GM18508 (cell line): ENCODE data around the gene AFF1.
"Not testable (repeated sequence)": the region's sequence is repeated elsewhere in the genome, so short reads cannot be mapped to it uniquely, and the experiment has no call there.

Experiments used
- ATAC-seq: cut with Tn5 transposase; IDR thresholded peaks from one replicate; pipeline ENCODE4 v1.9.1; 2021; ENCODE audit warnings: moderate number of reproducible peaks; ENCODE audit not compliant: insufficient read depth, unreplicated experiment

Gene AFF1

GRCh38 chr4:87007528-87008446 is 73.0 kb downstream of the AFF1 start:
- no peak for ATAC-seq

DNA sequence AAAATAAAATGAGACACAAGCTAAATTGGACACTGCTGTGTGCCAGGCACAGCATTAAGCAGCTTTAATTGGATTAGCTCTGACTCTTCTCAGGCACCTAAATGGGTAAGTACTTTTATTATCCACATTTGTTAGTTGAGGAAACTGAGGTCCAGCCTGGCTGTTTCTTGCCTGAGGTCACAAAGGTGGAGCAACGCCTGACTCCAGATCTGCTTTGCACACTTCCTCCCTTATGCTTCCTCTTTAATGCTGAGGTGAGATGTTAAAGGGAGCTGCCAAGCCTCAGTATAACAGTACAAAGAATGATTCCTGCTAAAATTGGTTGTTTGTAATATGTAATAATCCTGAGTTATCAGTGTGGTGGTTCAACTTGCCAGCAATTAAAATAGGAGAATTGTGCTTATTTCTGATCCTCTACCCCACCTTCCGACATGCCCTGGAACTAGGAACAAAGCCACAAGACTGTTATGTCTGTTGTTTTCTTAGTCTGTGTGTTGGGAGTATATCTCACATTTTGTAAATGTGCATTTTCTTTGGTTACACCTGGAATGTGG is 74.4 kb downstream of the AFF1 start:
- ATAC-seq: no peak

DNA sequence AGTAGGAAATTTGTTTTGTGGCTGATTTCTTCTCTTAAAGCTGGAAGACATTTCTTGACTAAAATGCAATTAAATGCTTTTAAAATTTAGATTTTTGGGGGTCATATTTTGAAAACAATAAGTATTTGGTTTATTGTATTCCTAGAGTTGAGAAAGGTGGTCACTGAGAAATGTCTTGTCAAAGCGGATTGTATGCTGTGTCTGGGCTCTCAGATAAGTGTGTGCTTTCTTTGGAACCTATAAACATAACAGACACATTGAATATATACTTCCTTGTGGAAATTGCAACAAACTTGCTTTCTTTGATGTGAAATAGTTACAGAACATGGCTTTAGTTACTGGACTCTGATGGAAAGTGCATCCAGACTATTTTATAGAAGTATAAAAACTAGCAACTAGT is 75.4 kb downstream of the AFF1 start:
- ATAC-seq: no peak

GRCh38 chr4:87011340-87012034 is 76.7 kb downstream of the AFF1 start:
- no peak for ATAC-seq

DNA sequence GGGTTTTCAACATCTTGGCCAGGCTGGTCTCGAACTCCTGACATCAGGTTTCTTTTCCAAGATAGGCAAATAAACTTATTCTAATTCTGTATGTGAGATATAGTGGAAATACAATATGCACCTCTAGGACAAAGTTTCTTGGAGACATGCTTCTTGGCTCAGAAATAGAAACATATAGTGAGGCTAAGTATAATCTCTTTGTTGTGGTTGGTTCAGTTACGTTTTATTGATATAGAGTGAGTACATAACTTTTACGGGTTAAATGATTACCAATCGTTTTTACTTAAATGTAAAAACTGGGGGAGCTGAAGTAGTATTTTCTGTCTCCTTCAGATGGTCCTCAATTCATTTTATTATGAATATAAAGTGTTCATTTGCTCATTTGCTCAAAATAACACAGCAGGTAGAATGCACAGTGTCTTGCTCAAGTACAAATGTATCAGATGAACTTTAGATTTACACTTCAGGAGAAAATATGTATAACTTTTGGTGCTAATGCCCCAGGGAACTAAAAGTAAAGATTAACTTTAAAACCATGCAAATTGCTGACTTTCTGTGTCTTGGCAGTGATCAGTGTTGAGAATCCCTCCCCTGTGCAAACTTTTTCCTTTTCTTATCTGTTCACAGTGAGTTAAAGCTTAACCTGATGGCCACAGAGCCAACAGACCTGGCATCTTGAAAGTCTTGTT is 77.6 kb downstream of the AFF1 start:
- ATAC-seq: peak; percentile 79

DNA sequence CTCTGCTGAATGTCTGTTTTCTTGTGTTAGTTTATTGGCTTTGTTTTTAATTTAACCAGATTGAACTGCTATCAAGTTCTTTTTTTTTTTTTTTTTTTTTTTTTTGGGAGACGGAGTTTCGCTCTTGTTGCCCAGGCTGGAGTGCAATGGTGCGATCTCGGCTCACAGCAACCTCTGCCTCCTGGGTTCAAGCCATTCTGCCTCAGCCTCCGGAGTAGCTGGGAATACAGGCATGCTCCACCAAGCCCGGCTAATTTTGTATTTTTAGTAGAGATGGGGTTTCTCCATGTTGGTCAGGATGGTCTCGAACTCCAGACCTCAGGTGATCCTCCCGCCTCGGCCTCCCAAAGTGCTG is 78.1 kb downstream of the AFF1 start:
- not testable (repeated sequence) for ATAC-seq

DNA sequence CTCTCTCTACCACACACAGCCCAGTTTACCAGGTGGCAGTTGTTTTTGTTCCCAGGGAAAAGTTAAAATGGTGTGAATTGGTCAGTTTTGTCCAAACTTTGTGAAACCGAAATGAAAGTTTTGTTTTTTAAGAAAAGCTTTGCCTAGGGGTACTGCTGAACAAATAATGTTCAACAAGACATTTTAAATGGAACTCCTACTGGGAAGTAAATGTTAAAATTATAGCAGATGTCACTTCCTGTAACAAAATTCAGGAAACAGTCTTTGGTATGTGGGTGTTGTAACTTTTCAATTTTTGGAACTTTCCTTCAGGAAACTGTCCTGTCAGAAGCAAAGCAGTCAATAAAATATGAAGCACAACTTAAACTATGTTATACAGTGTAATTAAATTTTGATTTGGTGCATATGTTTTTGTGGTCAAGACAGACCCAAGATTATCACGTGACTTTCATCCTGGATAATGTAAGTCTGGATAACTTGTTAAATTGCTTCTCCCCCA is 79.5 kb downstream of the AFF1 start:
- no peak for ATAC-seq

DNA sequence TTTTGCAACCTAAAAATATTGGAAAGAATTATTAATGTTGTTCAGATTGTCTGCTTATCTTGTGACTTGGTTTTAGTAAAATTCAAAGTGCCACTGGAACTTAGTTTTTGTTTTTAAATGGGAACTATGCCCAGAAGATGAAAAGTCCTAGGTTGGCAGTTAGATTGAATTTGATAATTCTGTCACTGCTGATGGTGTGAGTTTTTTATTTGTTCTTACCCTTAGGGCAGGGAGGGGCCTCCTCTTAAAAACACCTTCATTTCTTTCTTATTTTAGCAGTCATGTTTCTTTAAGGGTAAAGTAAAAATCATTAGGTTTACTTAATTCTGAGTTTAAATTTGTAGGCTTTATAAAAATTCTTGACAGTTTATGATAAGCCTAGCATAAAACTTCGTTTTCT is 80.6 kb downstream of the AFF1 start:
- ATAC-seq: no peak

- ATAC-seq: no peak
Observed at GRCh38 chr4:87017580-87018342, 83.0 kb downstream of the AFF1 start.

DNA sequence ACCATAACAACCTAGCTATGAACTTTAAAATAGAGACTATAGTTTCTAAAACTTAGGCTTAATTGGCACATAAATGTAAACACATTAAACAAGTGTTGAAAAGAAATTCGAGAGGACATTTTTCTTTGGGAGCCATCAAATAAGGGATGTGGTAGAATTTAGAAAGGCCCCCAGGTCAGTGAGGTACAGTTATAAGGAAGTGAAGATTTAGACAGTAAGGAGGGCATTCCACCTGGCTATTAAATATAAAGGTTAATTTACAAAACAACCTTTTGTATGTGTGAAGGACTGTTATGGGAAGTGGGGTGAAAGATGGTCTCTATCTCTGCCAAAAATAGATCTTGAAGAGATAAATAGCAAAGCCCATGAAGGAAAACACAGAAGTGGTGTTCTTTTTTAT is 83.9 kb downstream of the AFF1 start:
- no peak for ATAC-seq

- ATAC-seq: no peak
Observed at GRCh38 chr4:87019246-87019791, 84.5 kb downstream of the AFF1 start.

DNA sequence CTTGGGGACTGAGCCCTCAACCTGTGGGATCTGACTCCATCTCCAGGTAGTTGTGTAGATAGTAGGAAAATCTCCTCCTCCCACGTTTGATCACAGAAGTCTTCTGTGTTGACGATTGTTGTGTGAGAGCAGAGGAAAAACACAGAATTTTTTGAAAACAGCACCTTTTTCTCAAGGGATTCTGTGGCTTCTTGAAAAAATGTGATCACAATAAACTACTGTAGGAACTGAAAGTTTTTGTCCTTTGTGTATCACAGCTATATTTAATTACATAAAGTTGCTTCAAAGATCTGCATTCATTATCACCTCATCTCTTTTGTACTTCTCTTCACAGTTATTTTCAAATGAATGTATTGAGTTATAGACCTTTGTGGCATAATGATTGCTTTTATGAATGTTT is 85.1 kb downstream of the AFF1 start:
- ATAC-seq: no peak

DNA sequence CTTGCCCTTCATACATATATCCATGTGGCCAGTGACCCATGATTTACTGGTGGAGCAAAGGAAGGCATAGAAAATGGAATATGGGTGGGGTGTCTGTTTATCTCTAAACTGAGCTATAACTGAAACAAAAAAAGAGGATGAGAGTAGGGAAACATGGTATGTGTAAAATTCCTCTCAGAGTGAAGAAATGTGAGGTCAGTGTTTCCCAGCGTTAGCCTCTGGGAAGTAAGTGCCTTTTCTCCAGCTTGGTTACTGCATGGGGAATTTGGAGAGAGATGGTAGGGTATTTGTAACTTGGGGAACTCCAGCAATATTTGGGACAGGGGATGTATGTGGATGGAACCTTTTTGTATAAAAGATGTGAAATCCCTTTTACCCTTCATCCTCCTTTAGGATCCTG is 89.4 kb downstream of the AFF1 start:
- ATAC-seq: no peak

- no peak for ATAC-seq
Observed at GRCh38 chr4:87025023-87025613, 90.3 kb downstream of the AFF1 start.

DNA sequence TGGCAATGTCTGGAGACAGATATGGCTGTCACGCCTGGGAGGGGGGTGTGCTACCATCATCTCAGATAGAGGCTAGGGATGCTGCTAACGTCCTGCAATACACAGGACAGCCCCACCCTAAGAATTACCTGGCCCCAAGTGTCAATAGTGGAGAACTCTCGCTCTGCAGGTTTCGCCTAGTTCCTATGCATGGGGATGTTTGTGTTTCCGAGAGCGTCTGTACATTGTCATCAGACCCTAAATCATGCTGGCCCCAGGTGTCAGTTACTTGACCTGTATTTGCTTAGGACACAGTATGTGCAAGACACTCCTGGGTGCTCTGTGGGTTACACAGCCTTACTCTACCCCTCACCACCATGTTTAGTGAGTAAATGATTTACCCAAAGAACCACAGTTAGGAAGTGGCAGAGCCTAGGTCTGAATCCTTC is 90.8 kb downstream of the AFF1 start:
- ATAC-seq: peak; percentile 82

- peak; percentile 73 for ATAC-seq
Observed at GRCh38 chr4:87026800-87027495, 92.1 kb downstream of the AFF1 start.

- ATAC-seq: no peak
Observed at GRCh38 chr4:87029356-87029755, 94.5 kb downstream of the AFF1 start.

GRCh38 chr4:87030124-87030523 is 95.3 kb downstream of the AFF1 start:
- ATAC-seq: no peak
